ENCODE data around the gene WNT5B.
"Not testable (repeated sequence)": the region's sequence is repeated elsewhere in the genome, so short reads cannot be mapped to it uniquely, and the experiment has no call there.

Gene WNT5B

DNA sequence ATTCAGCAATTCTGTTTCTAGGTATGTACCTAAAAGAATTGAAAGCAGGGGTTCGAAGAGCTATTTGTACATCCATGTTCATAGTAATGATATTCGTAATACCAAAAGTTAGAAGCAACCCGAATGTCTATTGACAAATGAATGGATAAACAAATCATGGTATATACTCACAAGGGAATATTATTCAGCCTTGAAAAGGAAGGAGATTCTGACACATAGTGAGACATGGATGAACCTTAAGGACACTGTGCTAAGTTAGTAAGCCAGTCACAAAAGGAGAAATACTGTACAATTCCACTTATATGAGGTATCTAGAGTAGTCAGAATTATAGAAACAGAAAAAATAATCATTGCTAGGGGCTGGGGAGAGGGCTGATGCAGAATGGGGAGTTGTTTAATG is 30.3 kb upstream of the WNT5B start:
- DNase-seq (ENCODE audit: low spot score) = no peak

DNA sequence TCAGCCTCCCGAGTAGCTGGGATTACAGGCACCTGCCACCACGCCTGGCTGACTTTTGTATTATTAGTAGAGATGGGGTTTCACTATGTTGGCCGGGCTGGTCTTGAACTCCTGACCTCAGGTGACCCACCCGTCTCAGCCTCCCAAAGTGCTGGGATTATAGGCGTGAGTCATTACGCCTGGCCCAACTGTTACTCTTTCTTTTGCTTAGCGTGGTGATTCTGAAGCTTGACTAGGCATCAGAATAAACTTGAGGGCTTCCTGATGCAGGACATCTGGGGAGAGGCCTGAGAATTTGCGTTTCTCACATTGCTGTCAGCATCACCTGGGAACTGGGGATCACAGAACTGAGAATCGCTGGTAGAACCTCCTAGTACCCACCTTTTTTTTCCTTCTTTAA is 26.3 kb upstream of the WNT5B start:
- DNase-seq (ENCODE audit: low spot score) = not testable (repeated sequence)

DNA sequence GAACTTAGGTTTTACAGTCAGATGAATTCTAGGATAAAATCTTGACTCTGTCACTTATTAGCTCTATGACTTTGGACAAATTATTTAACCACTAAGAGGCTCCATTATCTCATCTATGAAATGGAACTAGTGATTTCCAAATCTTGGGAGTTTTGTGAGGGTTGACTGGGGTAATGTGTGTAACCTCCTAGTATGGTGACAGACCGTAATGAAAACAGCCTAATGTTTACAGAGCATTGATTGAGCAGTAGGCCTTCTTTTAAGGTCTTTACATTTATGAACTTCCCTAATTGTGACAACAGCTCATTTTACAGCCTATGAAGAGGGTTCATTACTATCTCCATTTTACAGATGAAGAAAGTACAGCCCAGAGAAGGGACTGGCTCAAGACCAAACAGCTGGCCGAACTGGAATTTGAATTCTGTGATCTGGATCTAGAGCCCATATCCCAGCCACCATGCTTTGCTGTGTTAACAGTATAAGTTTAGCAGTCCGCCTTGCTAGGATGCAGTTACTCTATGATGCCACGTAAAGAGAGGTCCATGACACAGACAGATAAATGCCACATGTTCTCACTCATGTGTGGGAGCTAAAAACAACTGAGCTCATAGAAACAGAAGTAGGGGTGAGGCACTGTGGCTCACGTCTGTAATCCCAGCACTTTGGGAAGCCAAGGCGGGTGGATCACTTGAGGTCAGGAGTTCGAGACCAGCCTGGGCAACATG is 25.6 kb upstream of the WNT5B start:
- DNase-seq (ENCODE audit: low spot score) = no peak

DNA sequence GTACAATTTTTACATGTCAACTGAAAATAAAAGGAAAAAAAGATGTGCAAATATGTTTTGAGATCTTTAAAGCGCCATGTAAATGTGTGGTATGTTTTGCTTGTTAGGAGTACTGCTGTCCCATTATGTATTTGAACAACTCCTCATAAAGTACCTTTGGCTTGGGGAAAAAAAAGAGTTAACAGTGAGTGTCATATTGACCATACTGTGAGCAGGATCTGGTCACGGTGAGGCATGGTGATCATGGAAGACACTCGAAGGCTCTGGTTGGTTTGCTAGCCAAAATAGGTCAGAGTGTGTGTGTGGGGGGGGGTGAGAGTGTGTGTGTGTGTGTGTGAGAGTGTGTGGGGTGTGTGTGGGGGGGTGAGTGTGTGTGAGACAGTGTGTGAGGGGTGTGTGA is 24.6 kb upstream of the WNT5B start:
- no peak for DNase-seq (ENCODE audit: low spot score)

DNA sequence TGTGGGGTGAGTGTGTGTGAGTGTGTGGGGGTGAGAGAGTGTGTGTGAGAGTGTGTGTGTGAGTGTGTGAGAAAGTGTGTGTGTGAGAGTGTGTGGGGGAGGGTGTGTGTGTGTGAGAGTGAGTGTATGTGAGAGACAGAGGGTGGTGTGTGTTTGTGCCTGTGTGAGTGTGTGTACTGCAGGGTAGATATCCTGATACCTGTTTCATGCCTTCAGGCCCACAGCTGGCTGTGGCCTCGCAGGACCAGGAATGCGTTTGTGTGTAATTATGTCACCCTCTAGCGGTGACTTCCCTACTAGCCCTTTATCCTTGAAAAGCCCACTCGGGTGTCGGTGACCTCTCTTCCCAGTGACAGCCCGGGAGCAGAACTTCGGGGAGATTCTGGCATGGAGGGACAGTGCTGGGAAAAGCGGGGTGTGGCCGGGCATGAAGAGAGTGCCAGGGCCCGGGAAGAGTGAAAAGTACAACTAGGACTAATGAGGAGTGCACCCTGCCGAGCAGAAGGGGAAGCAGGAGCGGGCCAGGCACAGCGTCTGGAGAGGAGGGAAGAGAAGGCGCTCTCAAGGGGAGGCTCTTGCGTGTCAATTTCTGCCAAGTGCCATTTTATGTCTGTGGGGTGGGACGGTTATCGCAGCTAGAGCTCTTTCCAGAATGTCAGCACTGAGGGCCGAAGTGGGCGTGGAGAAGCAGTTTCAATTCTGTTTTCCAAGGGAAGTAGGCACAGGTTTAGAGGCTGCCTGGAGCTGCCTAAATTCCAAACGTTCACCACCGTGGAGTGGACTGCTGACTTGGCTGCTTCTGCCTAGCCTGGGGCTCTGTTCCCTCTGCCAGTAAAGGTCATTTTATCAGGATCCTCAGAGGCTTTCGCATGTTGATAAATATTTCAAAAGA is 23.7 kb upstream of the WNT5B start:
- DNase-seq (ENCODE audit: low spot score) = peak; percentile 75

DNA sequence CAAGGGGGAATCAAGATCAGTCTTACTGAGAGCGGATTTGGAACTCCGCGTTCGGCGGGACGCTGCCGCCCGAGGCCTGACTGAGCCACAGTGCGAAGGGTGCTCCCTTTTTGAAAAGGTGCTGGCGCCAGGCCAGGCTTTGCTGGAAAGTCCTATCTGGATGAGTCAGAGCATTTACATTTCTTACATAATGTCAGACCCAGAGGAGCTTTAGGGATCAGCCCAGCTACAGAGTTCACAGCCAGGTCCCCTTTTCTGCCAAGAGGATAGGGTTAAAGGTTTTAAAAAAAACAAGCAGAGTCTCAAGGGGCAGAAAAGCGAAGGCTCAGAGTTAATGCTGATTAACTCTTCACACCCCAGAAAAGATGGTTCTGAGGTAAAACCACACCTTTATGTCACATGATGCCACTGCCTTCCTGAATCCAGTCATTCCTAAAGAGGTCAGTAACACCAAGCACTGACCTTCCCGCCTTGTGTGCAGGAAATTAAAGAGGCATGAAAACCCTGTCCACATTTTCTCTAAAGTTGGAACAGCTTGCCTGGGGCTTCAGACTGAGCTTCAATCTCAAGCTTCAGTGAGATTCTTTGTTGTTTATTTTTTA is 22.9 kb upstream of the WNT5B start:
- DNase-seq (ENCODE audit: low spot score) = peak; percentile 66

DNA sequence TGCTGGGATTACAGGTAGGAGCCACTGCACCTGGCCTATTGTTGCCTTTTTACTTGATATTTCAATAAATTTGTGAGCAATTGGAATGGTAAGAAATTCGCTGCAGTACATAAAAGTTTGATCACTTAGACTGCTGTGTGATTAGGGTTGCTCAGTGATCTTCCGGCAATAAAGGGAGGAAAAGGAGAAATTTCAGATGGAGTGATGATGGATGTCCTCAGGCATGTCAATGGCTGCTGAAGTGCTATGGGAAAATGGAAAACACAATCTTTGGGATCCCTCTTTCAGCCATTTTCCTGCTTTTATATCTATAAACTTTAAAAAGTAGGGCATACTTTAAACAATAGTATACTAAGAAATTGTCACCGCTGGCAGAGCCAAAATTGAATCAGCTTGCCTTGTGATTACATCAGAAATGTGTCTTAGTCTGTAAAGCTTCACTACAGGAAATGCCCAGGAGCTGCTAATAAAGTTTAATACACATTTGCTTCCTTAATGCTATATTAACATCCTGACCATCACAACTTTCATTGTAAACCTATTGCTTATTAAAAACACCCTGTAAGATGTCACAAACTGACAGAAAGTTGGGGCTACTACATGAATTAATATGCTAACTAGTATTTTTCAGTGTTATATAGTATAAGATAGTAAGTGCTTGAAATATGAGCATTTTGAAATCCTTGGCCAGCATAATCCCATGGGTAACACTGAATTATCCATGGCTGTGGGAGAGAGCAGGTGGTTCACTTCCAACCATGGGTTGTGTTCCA is 20.9 kb upstream of the WNT5B start:
- DNase-seq (ENCODE audit: low spot score) = no peak

DNA sequence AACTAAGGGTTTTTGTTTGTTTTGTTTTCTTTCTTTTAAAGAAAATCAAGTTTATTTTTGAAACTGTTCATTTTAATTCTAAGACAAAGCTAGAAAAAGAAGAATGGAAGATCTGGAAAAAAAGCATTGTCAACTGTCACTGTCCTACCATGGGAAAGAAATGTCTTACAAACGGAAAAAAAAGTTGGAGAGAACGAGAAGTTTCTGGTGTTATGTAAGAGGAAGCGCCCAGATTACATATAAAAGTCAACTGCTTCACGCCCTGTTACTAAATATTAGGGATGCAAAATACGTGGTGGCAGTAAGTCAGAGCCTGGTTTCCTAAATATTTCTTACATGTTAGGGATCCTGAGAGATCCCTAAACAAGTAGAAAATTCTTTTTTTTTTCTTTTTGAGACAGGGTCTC is 20.3 kb upstream of the WNT5B start:
- DNase-seq (ENCODE audit: low spot score) = no peak

DNA sequence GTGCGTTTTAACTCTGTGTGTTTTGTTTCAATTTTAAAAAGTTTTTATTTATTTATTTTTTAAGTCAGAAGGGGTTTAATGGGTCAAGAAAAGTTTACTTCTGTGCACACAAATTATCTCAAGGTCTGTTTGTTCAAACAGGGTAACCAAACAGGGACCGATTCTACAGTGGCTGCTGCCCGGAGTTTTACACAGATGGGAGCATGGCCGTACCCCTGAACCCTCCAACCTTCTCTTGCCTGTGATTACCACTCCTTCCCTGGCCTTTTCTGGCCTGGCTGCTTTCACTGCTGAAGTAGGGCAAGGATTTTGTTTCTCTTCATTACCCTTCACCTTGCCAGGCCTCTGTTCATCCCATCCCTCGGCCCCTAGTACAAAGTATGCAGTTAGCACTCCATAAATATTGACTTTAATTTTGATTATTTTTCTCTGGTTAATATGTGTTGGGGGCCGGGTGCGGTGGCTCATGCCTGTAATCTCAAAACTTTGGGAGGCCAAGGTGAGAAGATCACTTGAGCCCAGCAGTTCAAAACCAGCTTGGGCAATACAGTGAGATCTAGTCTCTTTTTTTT is 18.9 kb upstream of the WNT5B start:
- no peak for DNase-seq (ENCODE audit: low spot score)

DNA sequence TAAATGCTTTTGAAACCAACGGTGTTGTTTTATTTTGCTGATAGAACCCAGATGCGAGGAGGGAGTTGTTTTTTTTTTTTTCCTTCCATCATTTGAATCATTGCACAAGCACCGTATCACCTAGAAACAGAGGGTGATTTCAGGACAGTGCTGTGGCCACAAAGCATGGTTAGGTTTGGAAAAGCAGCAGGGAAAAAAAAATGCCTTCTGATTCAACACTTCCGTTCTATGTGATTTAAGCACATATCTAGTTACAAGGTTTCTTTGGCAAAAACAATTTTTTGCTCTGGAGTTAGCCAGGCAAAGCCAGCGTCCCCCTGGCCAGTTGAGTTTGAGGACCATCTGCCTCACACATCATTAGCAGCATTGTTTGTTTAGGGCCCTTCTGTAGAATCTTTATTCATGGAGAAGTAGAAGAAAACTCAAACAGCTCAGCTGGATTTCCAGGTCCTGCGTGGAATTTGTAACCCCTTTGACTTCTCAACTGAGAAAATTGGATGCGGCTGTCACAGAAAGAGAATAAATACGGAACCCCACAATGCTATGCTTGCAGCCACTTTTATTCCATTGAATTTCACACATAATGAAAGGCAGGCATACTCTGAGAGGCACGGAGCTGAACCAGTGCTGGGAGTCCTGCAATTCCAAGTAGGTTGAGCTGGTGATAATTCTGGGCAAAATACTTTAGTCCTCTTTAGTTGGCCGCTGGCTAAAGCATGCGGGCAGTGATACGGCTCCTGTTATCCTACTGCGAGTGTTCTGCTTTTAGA is 17.0 kb upstream of the WNT5B start:
- no peak for DNase-seq (ENCODE audit: low spot score)

DNA sequence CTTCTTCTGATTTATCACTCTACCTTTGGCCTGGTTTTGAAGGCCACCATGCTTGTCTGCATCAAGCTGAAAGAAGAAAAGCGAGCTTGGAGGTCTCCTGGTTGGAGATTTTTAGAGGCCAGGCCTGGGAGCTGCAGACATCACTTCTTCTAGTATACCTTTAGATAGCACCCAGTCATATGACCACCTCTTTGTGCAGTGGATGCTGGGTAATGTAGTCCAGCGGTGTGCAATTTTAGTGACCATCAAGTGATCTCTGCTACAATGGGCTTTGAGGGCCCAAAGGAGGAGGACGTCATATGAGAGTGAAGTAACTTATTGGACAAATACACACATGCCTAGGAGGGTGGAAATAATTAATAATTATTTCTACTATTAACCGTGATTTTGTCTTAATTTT is 15.2 kb upstream of the WNT5B start:
- DNase-seq (ENCODE audit: low spot score) = no peak

DNA sequence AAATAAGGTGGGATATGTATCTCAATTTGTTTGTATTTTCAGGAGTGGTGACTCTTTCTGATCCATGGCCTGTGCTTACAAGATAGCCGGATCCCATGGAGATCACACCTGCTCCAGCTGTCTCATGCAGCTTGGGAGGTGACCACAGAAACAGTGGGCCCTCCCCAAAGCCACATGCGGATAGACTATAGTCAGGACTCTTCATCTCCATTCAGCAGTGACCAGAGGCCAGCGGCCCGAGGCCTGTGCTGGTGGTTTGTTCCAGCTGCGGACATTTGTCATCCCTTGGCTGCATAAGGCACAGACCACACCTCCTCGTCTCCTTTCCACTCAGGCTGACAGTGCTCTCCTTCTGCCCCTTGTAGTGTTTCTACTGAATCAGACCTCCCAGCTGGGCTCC is 14.7 kb upstream of the WNT5B start:
- DNase-seq (ENCODE audit: low spot score) = no peak

DNA sequence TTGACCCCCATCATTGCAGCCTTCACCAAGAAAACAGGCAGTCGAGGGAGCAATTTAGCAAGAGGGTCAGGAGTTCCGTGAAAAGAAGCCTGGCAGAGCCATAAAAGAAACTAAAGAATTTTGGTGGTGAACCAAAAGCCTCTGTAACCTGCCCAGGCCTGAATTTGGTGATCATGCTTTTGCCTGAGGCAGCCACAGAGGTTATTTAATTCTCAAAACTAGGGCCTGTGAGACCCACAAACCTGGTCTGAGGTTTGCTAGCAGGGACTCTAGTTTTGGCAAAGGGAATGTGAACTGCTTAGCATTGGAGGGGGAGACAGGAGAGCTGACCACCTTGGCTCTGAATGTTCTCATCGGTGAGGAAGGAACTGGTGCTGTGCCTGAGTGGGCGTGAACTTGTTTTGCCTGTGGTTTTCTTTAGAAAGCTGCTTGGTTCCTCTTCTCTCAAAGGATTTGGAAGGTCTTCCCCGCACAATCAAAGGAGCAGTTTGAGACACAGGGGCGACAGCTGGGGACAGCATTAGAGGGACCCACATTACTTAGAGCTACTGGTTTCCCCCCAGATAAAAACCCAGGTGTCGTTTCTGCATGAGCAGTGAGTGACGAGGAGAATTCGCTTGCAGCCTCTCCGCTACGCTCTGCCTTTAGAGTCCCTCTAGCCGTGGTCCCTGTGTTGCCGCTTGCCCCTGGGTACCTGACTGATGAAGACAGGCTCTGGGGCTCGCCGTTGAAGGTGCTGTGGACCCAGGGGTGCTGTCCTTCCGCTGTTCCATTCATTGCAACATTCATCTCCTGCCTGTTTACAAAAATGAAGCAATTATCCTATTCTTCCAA is 12.6 kb upstream of the WNT5B start:
- DNase-seq (ENCODE audit: low spot score) = no peak

DNA sequence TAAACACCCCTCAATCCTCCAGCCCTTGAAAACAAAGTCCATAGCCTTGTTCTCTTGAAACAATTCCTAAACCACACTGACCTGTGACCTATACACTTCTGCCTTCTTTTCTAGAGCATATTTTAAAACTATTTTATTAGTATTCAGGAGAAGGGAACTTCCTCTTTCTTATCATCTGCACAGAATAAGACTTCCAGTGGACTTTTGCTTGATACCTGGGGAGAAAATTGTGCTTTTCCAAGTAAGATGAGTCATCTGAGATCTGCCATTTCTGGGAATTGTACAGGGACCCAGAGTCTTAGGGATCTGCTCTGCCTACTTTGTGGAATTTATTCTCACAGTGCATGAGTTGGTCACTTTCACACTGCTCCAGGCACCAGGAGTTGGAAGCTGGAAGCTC is 10.5 kb upstream of the WNT5B start:
- no peak for DNase-seq (ENCODE audit: low spot score)

DNA sequence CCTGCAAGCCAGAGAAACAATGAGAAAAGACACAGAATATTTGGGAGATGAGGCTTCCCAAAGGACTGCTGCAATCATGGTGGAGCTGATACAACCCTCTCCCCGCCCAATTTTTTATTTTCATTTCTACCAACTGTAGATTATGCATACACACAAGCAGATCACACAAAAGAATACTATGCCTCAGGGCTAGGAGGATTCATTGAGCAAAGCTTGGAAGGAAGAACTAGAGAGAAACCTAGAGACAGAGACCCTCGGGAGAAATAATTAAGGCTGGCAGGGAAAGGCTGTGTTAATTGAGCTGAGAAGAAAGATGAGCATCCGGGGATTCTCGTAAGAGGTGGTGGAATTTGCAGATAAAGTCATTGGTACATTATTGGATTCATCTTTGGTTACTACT is 9.9 kb upstream of the WNT5B start:
- DNase-seq (ENCODE audit: low spot score) = no peak

DNA sequence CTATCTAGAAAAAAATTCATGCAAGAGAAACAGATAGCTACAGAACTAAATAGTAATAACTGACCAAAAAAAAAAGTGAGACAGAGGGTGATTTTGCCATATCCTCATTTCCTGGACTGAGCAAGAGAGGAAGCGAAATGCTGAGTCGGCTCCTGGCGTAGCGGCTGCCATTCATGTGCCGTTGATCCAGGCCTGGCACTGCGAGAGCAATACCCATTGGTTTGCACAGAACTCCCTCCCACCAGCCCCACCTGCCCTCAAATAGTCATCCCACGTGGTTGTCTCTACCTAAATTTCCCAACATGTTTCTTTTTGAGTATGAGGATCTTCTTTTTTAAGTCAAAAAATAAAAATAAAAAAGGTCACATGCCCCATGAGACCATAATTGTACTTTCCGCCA is 9.4 kb upstream of the WNT5B start:
- no peak for DNase-seq (ENCODE audit: low spot score)

DNA sequence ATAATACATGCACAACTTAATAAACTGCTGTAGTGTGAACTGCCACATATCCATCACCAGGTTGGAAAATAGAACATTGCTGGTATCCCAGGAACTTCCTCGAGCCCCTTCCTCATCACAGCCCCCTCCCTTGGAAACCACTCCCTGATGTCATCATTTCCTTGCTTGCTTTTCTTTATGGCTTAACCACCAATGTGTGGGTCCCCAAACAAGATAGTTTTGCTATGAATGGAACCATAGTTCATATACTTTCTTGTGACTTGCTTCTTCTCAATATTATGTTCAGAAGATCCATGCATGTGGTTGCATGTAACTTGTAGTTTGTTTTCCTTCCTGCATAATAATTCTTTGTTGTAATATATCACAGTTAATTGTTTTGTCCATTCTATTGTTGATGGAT is 8.9 kb upstream of the WNT5B start:
- DNase-seq (ENCODE audit: low spot score) = no peak

DNA sequence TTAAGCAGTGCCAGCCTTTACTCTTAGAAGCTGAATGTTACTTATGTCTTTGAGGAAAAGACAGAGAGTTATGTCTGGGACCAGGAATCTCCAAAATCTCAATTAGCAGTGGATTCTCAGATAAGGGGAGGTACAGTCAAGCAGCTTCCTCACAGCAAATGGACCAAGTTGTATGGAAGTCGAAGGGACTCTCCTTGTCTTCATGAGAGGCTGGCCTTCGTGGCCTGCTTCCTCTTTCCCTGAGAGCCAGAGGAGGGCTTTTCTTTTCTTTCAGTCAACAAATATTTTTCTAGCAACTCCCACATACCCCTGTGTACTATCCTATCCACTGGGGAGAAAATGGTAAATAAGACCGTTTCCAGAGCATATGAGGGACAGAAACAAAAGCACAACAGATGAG is 6.6 kb upstream of the WNT5B start:
- no peak for DNase-seq (ENCODE audit: low spot score)

DNA sequence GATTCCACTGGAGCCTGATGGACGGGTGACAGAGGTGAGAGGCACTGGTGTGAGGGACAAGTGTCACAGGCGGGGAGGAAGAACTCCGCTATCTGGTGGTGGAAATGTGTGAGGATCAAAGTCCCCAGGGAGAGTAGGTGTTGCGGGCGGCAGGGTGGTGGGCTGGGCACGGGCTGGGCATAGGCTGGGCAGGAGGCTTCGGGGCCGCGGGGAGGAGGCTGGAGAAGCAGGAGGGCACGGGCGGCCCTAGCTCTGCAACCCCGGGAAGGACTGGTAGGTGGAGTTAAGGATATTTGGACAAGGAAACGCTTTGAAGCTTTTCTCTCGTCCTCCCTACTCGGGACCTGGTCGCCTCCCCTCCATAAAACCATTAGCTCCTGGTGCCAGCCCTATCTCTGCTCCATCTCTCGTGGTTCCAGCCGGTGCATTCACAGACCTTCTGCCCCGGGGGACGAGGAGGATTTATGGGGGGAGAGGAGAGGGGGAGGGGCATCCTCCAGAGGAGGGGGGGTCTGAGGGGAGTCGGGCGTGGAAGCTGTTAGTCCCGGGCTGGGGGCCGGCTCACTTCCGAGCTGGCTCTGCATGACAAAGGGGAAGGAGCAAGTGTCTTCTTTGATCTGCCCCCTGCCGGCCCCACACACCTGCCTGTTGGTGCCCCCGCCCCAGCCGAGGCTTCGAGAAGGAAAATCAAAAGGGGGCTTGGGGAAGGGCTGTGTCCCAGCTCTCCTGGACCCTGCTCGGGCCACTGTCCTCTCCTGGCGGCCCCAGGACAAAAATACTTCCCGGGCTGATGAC is 504 bp downstream of the WNT5B start:
- DNase-seq (ENCODE audit: low spot score) = peak; percentile 61

Measured in iPS-NIHi11 (cell line).